HL-60 (cell line): Measurements from ENCODE around the gene IL33.

Experiments
- DNase-seq, 2 experiments: peaks; one replicate each; pipeline ENCODE4 v3.0.0-alpha.2; 2010 to 2020; ENCODE audit warnings: low read depth in 1 of 2, low spot score in 1 of 2
- H3K27ac ChIP-seq: fragments of 250-450 bp; sonication (Bioruptor Pico); replicated peaks from 2 replicates; pipeline ENCODE4 v1.5.1; 2020; ENCODE audit warnings: mild to moderate bottlenecking, moderate library complexity
- H3K27me3 ChIP-seq: fragments of 250-450 bp; sonication (Bioruptor Pico); 2 replicates; pipeline ENCODE4 v1.5.1; 2021; ENCODE audit warnings: mild to moderate bottlenecking, moderate library complexity; ENCODE audit not compliant: insufficient read depth, poor library complexity, severe bottlenecking
- H3K4me3 ChIP-seq: replicated peaks from 2 replicates; pipeline ENCODE4 v1.5.1; 2011; ENCODE audit warnings: mild to moderate bottlenecking, control low read depth, low read length; ENCODE audit not compliant: insufficient read depth
- GABPA ChIP-seq: IDR thresholded peaks from 2 replicates; pipeline ENCODE4 v1.6.1; 2012; ENCODE audit warnings: low read depth
- POLR2AphosphoS5 ChIP-seq: IDR thresholded peaks from 2 replicates; pipeline ENCODE4 v1.6.1; 2012; ENCODE audit warnings: low read depth
- REST ChIP-seq: IDR thresholded peaks from 2 replicates; pipeline ENCODE4 v1.6.1; 2012; ENCODE audit warnings: low read depth; ENCODE audit not compliant: insufficient replicate concordance
- SPI1 ChIP-seq: IDR thresholded peaks from 2 replicates; pipeline ENCODE4 v1.6.1; 2012; ENCODE audit warnings: low read depth, mild to moderate bottlenecking, borderline replicate concordance
- TF ChIP-seq, protein P1 (sequence below): IDR thresholded peaks from one replicate; pipeline ENCODE4 v1.5.1; 2011; ENCODE audit warnings: low read length, control low read depth, inconsistent platforms; ENCODE audit not compliant: insufficient read depth

IL33 gene

GRCh38 chr9:6226696-6227095, 11.1 kb downstream of the IL33 start:
- Histone ChIP-seq H3K27me3 (no peaks in the 10 kb centered on the region), H3K4me3 (no peak overlapping the region), H3K27ac (no peak overlapping the region)
- TF ChIP-seq, protein P1, sequence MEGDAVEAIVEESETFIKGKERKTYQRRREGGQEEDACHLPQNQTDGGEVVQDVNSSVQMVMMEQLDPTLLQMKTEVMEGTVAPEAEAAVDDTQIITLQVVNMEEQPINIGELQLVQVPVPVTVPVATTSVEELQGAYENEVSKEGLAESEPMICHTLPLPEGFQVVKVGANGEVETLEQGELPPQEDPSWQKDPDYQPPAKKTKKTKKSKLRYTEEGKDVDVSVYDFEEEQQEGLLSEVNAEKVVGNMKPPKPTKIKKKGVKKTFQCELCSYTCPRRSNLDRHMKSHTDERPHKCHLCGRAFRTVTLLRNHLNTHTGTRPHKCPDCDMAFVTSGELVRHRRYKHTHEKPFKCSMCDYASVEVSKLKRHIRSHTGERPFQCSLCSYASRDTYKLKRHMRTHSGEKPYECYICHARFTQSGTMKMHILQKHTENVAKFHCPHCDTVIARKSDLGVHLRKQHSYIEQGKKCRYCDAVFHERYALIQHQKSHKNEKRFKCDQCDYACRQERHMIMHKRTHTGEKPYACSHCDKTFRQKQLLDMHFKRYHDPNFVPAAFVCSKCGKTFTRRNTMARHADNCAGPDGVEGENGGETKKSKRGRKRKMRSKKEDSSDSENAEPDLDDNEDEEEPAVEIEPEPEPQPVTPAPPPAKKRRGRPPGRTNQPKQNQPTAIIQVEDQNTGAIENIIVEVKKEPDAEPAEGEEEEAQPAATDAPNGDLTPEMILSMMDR: no peak
- TF ChIP-seq SPI1 (no peak), POLR2AphosphoS5 (no peak), REST (no peak), GABPA (no peak)
- DNase-seq: no peak

DNA sequence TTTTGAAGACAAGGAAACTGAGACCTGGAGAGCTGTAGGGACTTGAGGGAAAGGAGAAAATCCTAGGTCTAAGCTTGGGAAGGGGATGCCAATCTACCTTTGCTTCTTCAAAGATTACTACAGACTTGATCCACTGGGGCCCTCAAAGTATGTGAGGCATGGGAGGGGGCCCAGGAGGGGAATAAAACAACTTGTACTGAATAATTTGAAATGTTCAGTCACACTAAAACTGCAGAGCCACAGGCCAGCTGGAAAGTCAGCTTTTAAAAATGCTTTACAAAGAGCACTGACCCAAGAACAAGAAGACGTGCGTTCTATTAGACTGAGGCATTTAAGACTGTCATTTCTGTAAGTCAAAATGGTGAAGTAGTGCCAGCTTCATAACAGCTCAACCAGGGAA, 13.6 kb downstream of the IL33 start:
- peaks cover 2% of the 10 kb centered on the region for H3K27me3 ChIP-seq

GRCh38 chr9:6229619-6230018, 14.0 kb downstream of the IL33 start:
- H3K27ac ChIP-seq: no peak overlapping the region
- TF ChIP-seq SPI1 (no peak), POLR2AphosphoS5 (no peak), GABPA (no peak), REST (no peak)
- TF ChIP-seq, protein P1: no peak
- no peak overlapping the region for H3K4me3 ChIP-seq
- DNase-seq: no peak
- peaks cover 2% of the 10 kb centered on the region for H3K27me3 ChIP-seq

More for the DNA sequence above, 13.6 kb downstream of the IL33 start:
- no peak for DNase-seq
- H3K4me3 ChIP-seq: no peak overlapping the region
- TF ChIP-seq SPI1: no peak
- no peak for TF ChIP-seq POLR2AphosphoS5
- TF ChIP-seq, protein P1: no peak
- no peak for TF ChIP-seq GABPA
- no peak for TF ChIP-seq REST
- H3K27ac ChIP-seq: no peak overlapping the region
